Measurements from ENCODE around the gene USH2A.

USH2A gene

GRCh38 chr1:215669806-215670491, 753.3 kb downstream of the USH2A start:
- no peak for DNase-seq

GRCh38 chr1:215667761-215668160, 755.5 kb downstream of the USH2A start:
- DNase-seq, result no peak

- DNase-seq, result no peak
These were observed 758.0 kb downstream of the USH2A start for GRCh38 chr1:215665215-215665614.

- DNase-seq, result no peak
These were observed 762.2 kb downstream of the USH2A start for GRCh38 chr1:215661033-215661432.

GRCh38 chr1:215660259-215660658, 763.0 kb downstream of the USH2A start:
- DNase-seq, result no peak

GRCh38 chr1:215657047-215657446, 766.2 kb downstream of the USH2A start:
- DNase-seq, result no peak

GRCh38 chr1:215652371-215652770, 770.9 kb downstream of the USH2A start:
- DNase-seq, result no peak

- DNase-seq, result no peak
These were observed 771.4 kb downstream of the USH2A start for GRCh38 chr1:215651867-215652266.

GRCh38 chr1:215650446-215651149, 772.6 kb downstream of the USH2A start:
- DNase-seq, result no peak

- no peak for DNase-seq
These were observed 774.3 kb downstream of the USH2A start for GRCh38 chr1:215648957-215649356.

- no peak for DNase-seq
These were observed 775.5 kb downstream of the USH2A start for GRCh38 chr1:215647738-215648137.

GRCh38 chr1:215645861-215646260, 777.4 kb downstream of the USH2A start:
- no peak for DNase-seq

GRCh38 chr1:215645182-215645581, 778.1 kb downstream of the USH2A start:
- DNase-seq, result no peak

- DNase-seq, result no peak
These were observed 779.5 kb downstream of the USH2A start for GRCh38 chr1:215643592-215644321.

GRCh38 chr1:215640429-215641148, 782.7 kb downstream of the USH2A start:
- DNase-seq, result no peak

GRCh38 chr1:215637041-215637573, 786.1 kb downstream of the USH2A start:
- no peak for DNase-seq

GRCh38 chr1:215636258-215636965, 786.8 kb downstream of the USH2A start:
- peak; percentile 55 for DNase-seq

GRCh38 chr1:215635827-215636226, 787.4 kb downstream of the USH2A start:
- no peak for DNase-seq

- DNase-seq, result peak; percentile 56
These were observed 791.8 kb downstream of the USH2A start for GRCh38 chr1:215631489-215631888.

GRCh38 chr1:215631040-215631439, 792.2 kb downstream of the USH2A start:
- no peak for DNase-seq

GRCh38 chr1:215625949-215626348, 797.3 kb downstream of the USH2A start:
- DNase-seq, result no peak

- DNase-seq, result no peak
These were observed 800.1 kb downstream of the USH2A start for GRCh38 chr1:215623162-215623561.

Data from T1000 (cell line).